DOHH2 (cell line): ENCODE measurements around the gene GLP2R.

Source experiments
- CTCF ChIP-seq: fragments of 200-600 bp; sonication (generic); IDR thresholded peaks from one replicate; pipeline ENCODE4 v1.5.1; 2014; ENCODE audit warnings: antibody characterized with exemption, mild to moderate bottlenecking, low read depth, low read length; ENCODE audit not compliant: poor library complexity, severe bottlenecking
- EZH2phosphoT487 ChIP-seq: fragments of 200-600 bp; sonication (generic); IDR thresholded peaks from 2 replicates; pipeline ENCODE4 v1.6.1; 2017; ENCODE audit warnings: borderline replicate concordance, mild to moderate bottlenecking, antibody characterized with exemption, low read length, moderate library complexity, mixed read lengths

- TF ChIP-seq CTCF: no peak
- TF ChIP-seq EZH2phosphoT487: no peak
Observed at GRCh38 chr17:9895923-9896322, 70.2 kb downstream of the GLP2R start.
